ENCODE results near the gene MYF6.

GRCh38 chr12:80715713-80716249, 8.3 kb downstream of the MYF6 start:
- TF ChIP-seq CTCF (IDR thresholded peaks at IDR 0.05; ENCODE audit: poor library complexity), result no peak
- no peak for TF ChIP-seq EZH2 (IDR thresholded peaks at IDR 0.05; ENCODE audit: borderline replicate concordance)
